NCI-H774 (cell line): ENCODE data around the gene SPATA31E1.
"Not testable (repeated sequence)": the region's sequence is repeated elsewhere in the genome, so short reads cannot be mapped to it uniquely, and the experiment has no call there.

Experiments
- DNase-seq: peaks from one replicate; lab custom pipeline; 2025; lab: John Stamatoyannopoulos, UW

The SPATA31E1 gene

GRCh38 chr9:87882627-87883026 is at the start of gene SPATA31E1:
Gene SPATA31E1, plus strand, starts transcription at chr9:87882877. Its CDS starts 15 bp downstream, at chr9:87882892.
- no peak for DNase-seq

- no peak for DNase-seq
Measured at GRCh38 chr9:87834357-87834756, 48.3 kb upstream of the SPATA31E1 start.

GRCh38 chr9:87836536-87836935 is 46.1 kb upstream of the SPATA31E1 start:
- no peak for DNase-seq

- no peak for DNase-seq
Measured at GRCh38 chr9:87836951-87837705, 45.5 kb upstream of the SPATA31E1 start.

- no peak for DNase-seq
Measured at GRCh38 chr9:87840134-87840533, 42.5 kb upstream of the SPATA31E1 start.

GRCh38 chr9:87842878-87843585 is 39.6 kb upstream of the SPATA31E1 start:
- DNase-seq = no peak

- no peak for DNase-seq
Measured at GRCh38 chr9:87844506-87844905, 38.2 kb upstream of the SPATA31E1 start.

- DNase-seq = not testable (repeated sequence)
Measured at GRCh38 chr9:87847817-87848216, 34.9 kb upstream of the SPATA31E1 start.

DNA sequence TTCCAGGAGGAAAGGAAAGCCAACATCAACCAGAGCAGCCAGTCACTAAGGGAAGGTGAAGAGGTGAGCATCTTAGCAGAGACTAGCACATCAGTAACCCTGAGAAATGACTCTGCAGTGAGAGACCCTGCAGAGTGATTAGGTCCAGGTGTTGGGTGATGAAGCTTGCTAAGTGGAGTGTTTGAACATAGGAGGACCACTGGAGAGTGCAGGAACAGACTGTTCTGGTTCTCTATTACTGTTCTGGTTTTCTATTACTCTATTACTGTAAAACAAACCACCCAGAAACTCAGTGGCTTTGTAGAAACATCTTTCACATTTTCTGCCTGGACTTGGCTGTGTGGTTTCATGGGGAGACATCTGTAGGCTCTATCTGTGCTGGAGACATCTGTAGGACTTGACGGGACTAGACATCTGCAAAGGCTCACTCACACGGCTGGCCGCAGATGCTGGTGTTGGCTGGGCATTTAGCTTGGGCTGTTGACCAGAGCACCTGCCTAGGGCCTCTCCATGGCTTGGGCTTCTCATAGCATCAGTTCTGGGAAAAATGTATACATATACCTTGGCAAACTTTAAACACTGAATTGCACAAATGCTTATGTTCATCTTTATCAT is 33.4 kb upstream of the SPATA31E1 start:
- DNase-seq = no peak

DNA sequence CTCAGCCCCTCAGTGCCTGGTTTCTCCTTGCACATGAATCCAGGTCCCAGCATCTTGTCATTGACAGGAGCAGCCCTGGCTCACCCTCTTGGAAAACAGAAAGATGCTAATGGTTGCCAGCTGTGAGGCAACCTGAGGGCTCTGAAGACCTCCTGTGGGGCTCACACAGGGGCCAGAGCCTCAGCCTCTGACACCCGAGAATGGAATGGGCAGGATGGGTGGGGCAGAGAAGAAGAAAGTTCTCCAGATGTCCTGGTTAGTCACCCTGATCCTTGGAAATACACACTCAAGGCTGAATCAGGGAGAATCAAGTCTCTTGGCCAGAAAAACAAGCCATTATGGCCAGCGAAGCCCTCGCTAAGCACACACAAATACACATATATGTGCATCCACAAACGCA is 32.3 kb upstream of the SPATA31E1 start:
- DNase-seq = no peak

DNA sequence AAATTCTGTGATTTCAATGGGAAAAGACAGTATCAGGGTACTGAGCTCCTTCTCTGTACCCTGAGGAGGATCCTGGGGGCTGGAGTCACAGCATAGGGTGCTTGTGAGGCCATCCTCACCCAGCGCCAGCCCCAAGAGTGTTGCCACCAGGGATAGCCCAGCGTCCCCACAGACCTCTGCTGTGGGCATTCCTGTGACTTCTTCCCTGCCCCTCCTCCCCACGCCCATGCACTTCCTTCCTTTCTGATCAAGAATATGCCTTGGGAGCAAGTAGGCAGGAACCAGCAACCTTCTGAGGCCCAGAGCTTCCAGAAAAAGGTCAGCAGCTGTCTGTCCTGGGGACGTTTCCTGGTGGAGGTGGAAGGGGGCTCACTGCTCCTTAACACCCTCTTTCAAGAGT is 31.5 kb upstream of the SPATA31E1 start:
- DNase-seq = not testable (repeated sequence)

DNA sequence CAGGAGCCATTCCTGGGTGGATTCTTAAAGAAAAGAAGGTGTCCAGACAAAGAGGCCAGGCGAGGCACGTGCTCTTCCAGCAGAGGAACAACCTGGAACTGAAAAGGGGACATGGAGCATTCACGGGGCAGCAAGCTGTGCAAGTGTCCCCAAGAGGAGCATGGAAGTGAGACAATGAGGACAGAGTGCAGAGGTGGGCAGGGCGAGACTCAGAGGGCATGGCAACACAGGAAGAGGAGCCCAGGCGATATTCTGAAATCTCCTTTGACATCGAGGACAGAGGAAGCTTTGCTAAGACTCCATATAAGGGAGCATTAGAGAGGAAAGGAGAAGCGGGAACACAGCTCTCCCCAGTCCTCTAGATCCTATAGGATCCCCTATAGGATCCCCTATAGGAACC is 29.4 kb upstream of the SPATA31E1 start:
- DNase-seq = no peak

DNA sequence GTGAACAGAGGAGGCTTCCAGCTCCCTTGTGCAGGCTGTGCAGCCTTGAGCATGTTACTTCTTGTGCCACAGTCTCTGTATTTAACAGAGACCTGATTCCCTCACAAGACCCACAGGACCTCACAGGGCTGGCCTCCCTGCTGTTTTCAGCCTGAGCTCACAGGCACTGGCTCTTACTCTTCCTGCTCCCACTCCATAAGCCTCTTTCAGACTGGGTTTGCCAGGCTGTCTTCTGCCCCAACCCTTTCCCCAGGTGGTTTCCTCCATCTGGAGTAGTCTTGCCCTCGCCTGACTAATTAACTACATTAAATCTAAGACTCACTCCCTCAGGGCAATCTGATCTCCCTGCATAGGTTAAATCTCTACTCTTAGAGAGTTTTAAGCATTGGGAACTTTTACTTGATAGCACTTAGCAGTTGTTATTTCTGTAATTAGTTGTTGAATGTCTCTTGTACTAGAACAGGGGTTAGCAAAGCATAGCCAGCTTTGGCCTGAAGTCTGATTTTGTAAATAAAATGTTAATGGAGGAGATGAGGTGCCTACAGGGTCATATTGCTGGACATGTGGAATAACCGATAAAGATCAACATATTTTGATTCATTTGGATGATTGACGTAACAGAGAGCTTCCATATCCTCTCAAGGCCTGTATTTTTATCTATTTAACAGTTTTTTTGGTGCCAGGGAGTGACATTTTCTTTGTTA is 28.6 kb upstream of the SPATA31E1 start:
- DNase-seq = no peak

DNA sequence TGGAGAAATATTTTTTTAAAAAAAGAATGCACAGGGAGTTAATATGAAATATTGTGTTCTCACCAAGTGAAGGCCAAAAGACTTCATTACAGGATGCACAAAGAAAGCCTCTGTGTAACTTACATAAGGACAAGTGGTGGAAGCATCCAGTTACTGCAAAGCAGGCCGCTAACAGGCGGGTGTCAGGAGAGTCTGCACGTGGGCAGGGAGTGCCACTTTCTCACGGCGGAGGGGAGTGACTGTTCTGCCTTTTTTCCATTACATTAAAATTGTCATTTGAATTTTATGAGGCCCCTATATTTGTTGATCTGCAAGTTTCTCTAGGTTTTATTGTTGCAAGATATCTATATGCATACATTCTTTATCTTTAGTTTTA is 28.1 kb upstream of the SPATA31E1 start:
- no peak for DNase-seq

GRCh38 chr9:87855061-87855460 is 27.6 kb upstream of the SPATA31E1 start:
- DNase-seq = no peak

DNA sequence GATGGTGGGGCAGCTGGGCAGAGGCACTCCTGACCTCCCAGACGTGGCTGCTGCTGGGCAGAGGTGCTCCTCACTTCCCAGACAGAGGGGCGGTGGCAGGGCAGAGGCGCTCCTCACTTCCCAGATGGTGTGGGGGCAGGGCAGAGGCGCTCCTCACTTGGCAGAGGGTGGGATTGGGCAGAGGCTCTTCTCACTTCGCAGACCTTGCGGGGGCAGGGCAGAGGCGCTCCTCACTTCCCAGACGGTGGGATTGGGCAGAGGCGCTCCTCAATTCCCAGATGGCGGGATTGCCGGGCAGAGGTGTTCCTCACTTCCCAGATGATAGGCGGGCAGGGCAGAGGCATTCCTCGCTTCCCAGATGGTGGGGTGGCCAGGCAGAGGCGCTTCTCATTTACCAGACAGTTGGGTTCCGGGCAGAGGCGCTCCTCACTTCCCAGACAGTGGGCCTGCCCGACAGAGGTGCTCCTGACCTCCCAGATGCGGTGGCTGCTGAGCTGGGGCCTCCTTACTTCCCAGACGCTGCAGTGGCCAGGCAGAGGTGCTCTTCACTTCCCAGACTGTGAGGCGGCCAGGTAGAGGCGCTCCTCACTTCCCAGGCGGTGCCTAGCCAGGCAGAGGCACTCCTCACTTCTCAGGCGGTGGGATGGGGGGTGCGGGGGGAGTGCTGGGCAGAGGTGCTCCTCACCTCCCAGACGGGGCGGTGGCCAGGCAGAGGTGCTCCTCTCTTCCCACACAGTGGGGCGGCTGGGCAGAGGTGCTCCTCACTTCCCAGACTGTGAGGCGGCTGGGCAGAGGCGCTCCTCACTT is 25.3 kb upstream of the SPATA31E1 start:
- no peak for DNase-seq

DNA sequence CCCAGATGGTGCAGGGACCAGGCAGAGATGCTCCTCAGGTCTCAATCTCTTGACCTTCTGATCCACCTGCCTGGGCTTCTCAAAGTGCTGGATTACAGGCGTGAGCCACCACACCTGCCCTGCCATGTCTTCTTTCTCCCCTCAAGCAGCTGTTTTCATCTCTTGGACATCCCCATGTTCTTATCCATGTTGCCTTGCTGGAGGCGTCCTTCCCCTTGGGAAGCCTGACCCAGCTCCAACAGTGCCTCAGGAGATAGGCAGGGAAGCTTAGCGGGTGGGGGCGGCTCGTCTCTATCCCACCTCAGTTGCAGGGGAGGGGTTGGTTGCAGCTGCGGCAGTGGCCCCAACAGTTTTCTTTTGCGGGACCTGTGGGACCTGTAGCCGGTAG is 24.7 kb upstream of the SPATA31E1 start:
- DNase-seq = no peak

DNA sequence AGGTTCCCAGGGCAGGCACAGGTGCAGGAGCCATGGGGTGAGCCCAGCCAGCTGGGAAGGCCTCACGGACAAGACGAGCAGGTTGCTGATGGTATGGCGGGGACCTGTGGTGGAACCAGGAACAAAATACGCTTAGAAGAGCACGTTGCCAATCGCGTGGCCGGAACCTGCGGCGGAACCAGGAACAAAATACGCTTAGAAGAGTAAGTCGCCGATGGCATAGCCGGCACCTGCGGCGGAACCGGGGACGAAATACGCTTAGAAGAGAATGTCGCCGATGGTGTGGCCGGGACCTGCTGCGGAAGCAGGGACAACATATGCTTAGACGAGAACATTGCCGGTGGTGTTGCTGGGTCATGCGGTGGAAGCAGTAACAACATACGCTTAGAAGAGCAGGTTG is 23.5 kb upstream of the SPATA31E1 start:
- no peak for DNase-seq

- DNase-seq = no peak
Measured at GRCh38 chr9:87859786-87860185, 22.9 kb upstream of the SPATA31E1 start.

GRCh38 chr9:87861332-87861731 is 21.3 kb upstream of the SPATA31E1 start:
- DNase-seq = no peak

GRCh38 chr9:87862536-87863268 is 20.0 kb upstream of the SPATA31E1 start:
- no peak for DNase-seq
